HG03571 (cell line): ENCODE data around the gene PXMP4.
"Not testable (repeated sequence)": the region's sequence is repeated elsewhere in the genome, so short reads cannot be mapped to it uniquely, and the experiment has no call there.

Source experiments
- ATAC-seq: cut with Tn5 transposase; IDR thresholded peaks from one replicate; pipeline ENCODE4 v1.9.1; 2021; ENCODE audit not compliant: unreplicated experiment

The PXMP4 gene

GRCh38 chr20:33719989-33720709 is at the start of gene PXMP4:
Gene PXMP4, minus strand, starts transcription at chr20:33720310. Its CDS starts 103 bp downstream, at chr20:33720207.
- peak; percentile 94 for ATAC-seq

GRCh38 chr20:33769043-33769442 is 48.9 kb upstream of the PXMP4 start:
- ATAC-seq: no peak

- ATAC-seq: no peak
Observed at GRCh38 chr20:33767777-33768138, 47.6 kb upstream of the PXMP4 start.

- no peak for ATAC-seq
Observed at GRCh38 chr20:33766686-33767085, 46.6 kb upstream of the PXMP4 start.

- no peak for ATAC-seq
Observed at GRCh38 chr20:33765592-33765991, 45.5 kb upstream of the PXMP4 start.

- ATAC-seq: no peak
Observed at GRCh38 chr20:33765099-33765498, 45.0 kb upstream of the PXMP4 start.

- ATAC-seq: no peak
Observed at GRCh38 chr20:33761698-33762250, 41.7 kb upstream of the PXMP4 start.

- no peak for ATAC-seq
Observed at GRCh38 chr20:33757458-33757857, 37.3 kb upstream of the PXMP4 start.

GRCh38 chr20:33757046-33757445 is 36.9 kb upstream of the PXMP4 start:
- no peak for ATAC-seq

GRCh38 chr20:33755936-33756490 is 35.9 kb upstream of the PXMP4 start:
- ATAC-seq: not testable (repeated sequence)

- no peak for ATAC-seq
Observed at GRCh38 chr20:33753763-33754162, 33.7 kb upstream of the PXMP4 start.

GRCh38 chr20:33753143-33753542 is 33.0 kb upstream of the PXMP4 start:
- no peak for ATAC-seq

GRCh38 chr20:33751775-33752174 is 31.7 kb upstream of the PXMP4 start:
- no peak for ATAC-seq

GRCh38 chr20:33746325-33746998 is 26.4 kb upstream of the PXMP4 start:
- ATAC-seq: no peak

- ATAC-seq: no peak
Observed at GRCh38 chr20:33744773-33745385, 24.8 kb upstream of the PXMP4 start.

- no peak for ATAC-seq
Observed at GRCh38 chr20:33744181-33744580, 24.1 kb upstream of the PXMP4 start.

GRCh38 chr20:33740189-33740588 is 20.1 kb upstream of the PXMP4 start:
- ATAC-seq: no peak

- no peak for ATAC-seq
Observed at GRCh38 chr20:33739493-33739892, 19.4 kb upstream of the PXMP4 start.

GRCh38 chr20:33736962-33737361 is 16.9 kb upstream of the PXMP4 start:
- ATAC-seq: no peak

GRCh38 chr20:33733654-33734576 is 13.8 kb upstream of the PXMP4 start:
- no peak for ATAC-seq
